GM12878 (cell line): ENCODE data around the gene TLL1. TPM values are rescaled to one million over a fixed set of nuclear protein-coding genes. Genes with fewer than 3 reads are reported as not detected.

Experiments used
- ATAC-seq: fragments of 200-7000 bp; cut with Tn5 transposase; 3 replicates; pipeline ENCODE4 v1.9.1; 2020; ENCODE audit warnings: mild to moderate bottlenecking, moderate library complexity
- BruUV-seq: library from RNA; stranded (reverse); fragments of 400-500 nt; replicated peaks from 2 replicates; lab custom pipeline; 2021; lab: Mats Ljungman, UMichigan
- CTCF ChIA-PET: fragments of 300-600 bp; sonication (Branson Sonifier 250); formaldehyde crosslinking; extraction: SDS; loops from one replicate; lab custom pipeline; 2021; ENCODE audit warnings: inconsistent platforms; lab: Yijun Ruan, JAX
- POLR2A ChIA-PET: fragments of 350-600 bp; formaldehyde crosslinking; extraction: SDS; loops from one replicate; lab custom pipeline; 2021; ENCODE audit warnings: inconsistent platforms; lab: Charles Lee
- RAD21 ChIA-PET: fragments of 300-600 bp; sonication (Branson Sonifier 250); formaldehyde crosslinking; loops from one replicate; lab custom pipeline; 2023; ENCODE audit warnings: antibody characterized with exemption; ENCODE audit not compliant: unreplicated experiment; lab: Charles Lee
- SMC1A ChIA-PET: fragments of 300-600 bp; sonication (Branson Sonifier 250); formaldehyde crosslinking; loops from one replicate; lab custom pipeline; 2023; ENCODE audit not compliant: unreplicated experiment, uncharacterized antibody; lab: Charles Lee
- DNase-seq: peaks from one replicate; pipeline ENCODE4 v3.0.0-alpha.2; 2011; ENCODE audit warnings: low read depth, low spot score
- FAIRE-seq: peaks from 3 replicates; lab custom pipeline; 2011; peaks lifted over from hg19 to GRCh38; lab: Jason Lieb, UNC
- H2AFZ ChIP-seq: 2 replicates; pipeline ENCODE4 v1.6.0; 2011; ENCODE audit warnings: low read depth, low read length, control low read depth; ENCODE audit not compliant: control insufficient read depth
- H3K27ac ChIP-seq: 2 replicates; pipeline ENCODE4 v1.5.1; 2011; ENCODE audit warnings: control low read depth; ENCODE audit not compliant: control insufficient read depth, insufficient read depth
- H3K27me3 ChIP-seq, 2 experiments: replicated peaks in 1 of 2; 2 replicates each; pipeline versions ENCODE4 v1.6.0 to v1.6.1; 2011; ENCODE audit warnings: low read length in 1 of 2; ENCODE audit not compliant: control insufficient read depth in 2 of 2, insufficient read depth in 2 of 2
- H3K36me3 ChIP-seq, 2 experiments: 2 replicates each; pipeline ENCODE4 v1.5.1; 2011; ENCODE audit warnings: low read length in 1 of 2; ENCODE audit not compliant: control insufficient read depth in 2 of 2, insufficient read depth in 2 of 2
- H3K4me1 ChIP-seq: 2 replicates; pipeline ENCODE4 v1.6.1; 2011; ENCODE audit warnings: mild to moderate bottlenecking, low read length, moderate library complexity, mixed read lengths; ENCODE audit not compliant: control insufficient read depth, insufficient read depth
- H3K4me2 ChIP-seq: 2 replicates; pipeline ENCODE4 v1.6.0; 2011; ENCODE audit warnings: control low read depth; ENCODE audit not compliant: control insufficient read depth, insufficient read depth
- H3K4me3 ChIP-seq: fragments of 200-600 bp; sonication (generic); 2 replicates; pipeline ENCODE4 v1.5.1; 2016
- H3K79me2 ChIP-seq: 2 replicates; pipeline ENCODE4 v1.6.0; 2011; ENCODE audit warnings: low read length; ENCODE audit not compliant: control insufficient read depth, insufficient read depth
- H3K9ac ChIP-seq: 2 replicates; pipeline ENCODE4 v1.8.0; 2011; ENCODE audit warnings: low read length, control low read depth, mixed read lengths; ENCODE audit not compliant: control insufficient read depth, insufficient read depth
- H3K9me3 ChIP-seq: replicated peaks from 3 replicates; pipeline ENCODE4 v1.5.1; 2011; ENCODE audit warnings: mild to moderate bottlenecking, low read length; ENCODE audit not compliant: control insufficient read depth, insufficient read depth
- H4K20me1 ChIP-seq: 2 replicates; pipeline ENCODE4 v1.6.0; 2011; ENCODE audit not compliant: control insufficient read depth, insufficient read depth
- NFXL1 ChIP-seq: fragments of 450-650 bp; IDR thresholded peaks from 2 replicates; pipeline ENCODE4 v1.6.1; 2017; ENCODE audit warnings: antibody characterized with exemption, mild to moderate bottlenecking, borderline replicate concordance
- POU2F2 ChIP-seq: IDR thresholded peaks from 3 replicates; pipeline ENCODE4 v1.6.1; 2011; ENCODE audit warnings: low read depth, mild to moderate bottlenecking, low read length, borderline replicate concordance
- SMARCA5 ChIP-seq: fragments of 450-650 bp; IDR thresholded peaks from 2 replicates; pipeline ENCODE4 v1.6.1; 2017; ENCODE audit warnings: mild to moderate bottlenecking
- SRF ChIP-seq, 2 experiments: IDR thresholded peaks; 2 replicates each; pipeline ENCODE4 v1.6.1; 2011; ENCODE audit warnings: low read depth in 2 of 2, low read length in 2 of 2, mild to moderate bottlenecking in 1 of 2, moderate library complexity in 1 of 2
- SUPT20H ChIP-seq: IDR thresholded peaks from 2 replicates; pipeline ENCODE4 v1.6.1; 2011; ENCODE audit warnings: low read depth, mild to moderate bottlenecking, low read length, moderate library complexity, borderline replicate concordance; ENCODE audit not compliant: control insufficient read depth
- in situ Hi-C: fragments of 300-500 bp; cut with MboI; formaldehyde crosslinking; loops from 9 replicates; pipeline ENCODE4 v1.14.3; 2018; ENCODE audit warnings: mixed read lengths
- intact Hi-C: fragments of 100-400 bp; cut with micrococcal nuclease; formaldehyde crosslinking; loops from one replicate; pipeline ENCODE4 v1.14.2; 2022; ENCODE audit not compliant: unreplicated experiment
- polyA plus RNA-seq, 11 experiments: library from polyadenylated mRNA; depleted of rRNA in 4 of 11; unstranded in 6 of 11; stranded (reverse) in 5 of 11; fragments of >200 nt; fragmentation: Nextera tagmentation in 4 of 11; fragmentation: Illumina TruSeq in 1 of 11; extraction: Ambion mirVana in 4 of 11; extraction: Trizol in 1 of 11; gene quantifications; 1 replicate in 1 of 11; 2 replicates in 10 of 11; pipeline versions ENCODE4 v1.2.1 to v1.2.3, GENCODE V29; 2011 to 2016; ENCODE audit warnings: inconsistent platforms in 2 of 11, missing spikeins in 2 of 11, low read depth in 1 of 11
- total RNA-seq, 4 experiments: library from RNA; depleted of rRNA in 3 of 4; stranded (reverse); fragments of >200 nt in 3 of 4; fragmentation: Illumina TruSeq in 1 of 4; extraction: Trizol in 1 of 4; gene quantifications; 2 replicates each; pipeline versions ENCODE4 v1.2.1 to v1.2.3, GENCODE V29; 2013 to 2021
- TF ChIP-seq, protein P1 (sequence below): IDR thresholded peaks from 2 replicates; pipeline ENCODE4 v1.6.1; 2012; ENCODE audit warnings: improper control_type of control experiment, low read depth, low read length; ENCODE audit not compliant: insufficient replicate concordance
- TF ChIP-seq, protein P2 (sequence below): IDR thresholded peaks from 2 replicates; pipeline ENCODE4 v1.6.1; 2011; ENCODE audit warnings: borderline replicate concordance, low read depth, mild to moderate bottlenecking, moderate library complexity, low read length; ENCODE audit not compliant: insufficient read depth, poor library complexity, severe bottlenecking
- TF ChIP-seq, protein P3 (sequence below): fragments of 450-650 bp; formaldehyde crosslinking; IDR thresholded peaks from 2 replicates; pipeline ENCODE4 v1.5.0; 2022; ENCODE audit warnings: mild to moderate bottlenecking, missing genetic modification characterization

Gene TLL1
- total and polyA plus RNA-seq, 10 of the 15 experiments (the other 5 are each of a cell fraction or from before 2014, with no cell fraction given) = 0.02 to 0.31 (median 0.05) TPM; not detected in 2

DNA sequence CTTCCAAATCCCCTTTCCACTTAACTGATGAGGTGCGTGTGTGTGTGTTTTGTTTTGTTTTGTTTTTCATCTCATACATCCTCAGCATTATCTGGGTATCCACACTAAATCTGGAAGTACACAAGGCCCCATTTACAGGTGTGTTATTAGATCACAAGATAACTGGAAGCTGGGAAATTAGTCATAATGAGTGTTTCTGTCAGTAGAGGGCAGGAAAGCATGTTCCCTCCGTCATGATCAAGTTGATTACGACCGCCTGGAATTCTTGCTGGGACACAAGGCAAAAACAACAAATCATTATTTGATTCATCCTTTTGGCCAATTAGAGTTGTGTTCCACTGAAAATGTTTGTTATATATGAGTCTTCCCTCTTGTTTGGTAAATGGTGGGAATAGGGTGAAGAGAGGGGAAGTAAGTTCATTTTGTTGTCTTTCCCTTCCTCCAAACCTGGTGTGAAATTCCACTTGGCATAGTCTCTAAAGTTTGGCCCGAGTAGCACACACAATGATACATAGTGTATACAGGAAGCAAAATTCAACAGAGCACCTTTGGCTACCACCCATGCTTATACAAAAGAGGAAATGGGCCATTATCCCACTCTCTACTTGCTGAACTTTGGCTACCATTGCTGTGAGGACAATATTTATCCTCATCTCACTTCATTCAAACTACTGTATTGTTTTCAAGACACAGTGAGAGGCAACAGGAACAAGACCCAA lies 33.3 kb upstream of the TLL1 start (continued):
- TF ChIP-seq, protein P1, sequence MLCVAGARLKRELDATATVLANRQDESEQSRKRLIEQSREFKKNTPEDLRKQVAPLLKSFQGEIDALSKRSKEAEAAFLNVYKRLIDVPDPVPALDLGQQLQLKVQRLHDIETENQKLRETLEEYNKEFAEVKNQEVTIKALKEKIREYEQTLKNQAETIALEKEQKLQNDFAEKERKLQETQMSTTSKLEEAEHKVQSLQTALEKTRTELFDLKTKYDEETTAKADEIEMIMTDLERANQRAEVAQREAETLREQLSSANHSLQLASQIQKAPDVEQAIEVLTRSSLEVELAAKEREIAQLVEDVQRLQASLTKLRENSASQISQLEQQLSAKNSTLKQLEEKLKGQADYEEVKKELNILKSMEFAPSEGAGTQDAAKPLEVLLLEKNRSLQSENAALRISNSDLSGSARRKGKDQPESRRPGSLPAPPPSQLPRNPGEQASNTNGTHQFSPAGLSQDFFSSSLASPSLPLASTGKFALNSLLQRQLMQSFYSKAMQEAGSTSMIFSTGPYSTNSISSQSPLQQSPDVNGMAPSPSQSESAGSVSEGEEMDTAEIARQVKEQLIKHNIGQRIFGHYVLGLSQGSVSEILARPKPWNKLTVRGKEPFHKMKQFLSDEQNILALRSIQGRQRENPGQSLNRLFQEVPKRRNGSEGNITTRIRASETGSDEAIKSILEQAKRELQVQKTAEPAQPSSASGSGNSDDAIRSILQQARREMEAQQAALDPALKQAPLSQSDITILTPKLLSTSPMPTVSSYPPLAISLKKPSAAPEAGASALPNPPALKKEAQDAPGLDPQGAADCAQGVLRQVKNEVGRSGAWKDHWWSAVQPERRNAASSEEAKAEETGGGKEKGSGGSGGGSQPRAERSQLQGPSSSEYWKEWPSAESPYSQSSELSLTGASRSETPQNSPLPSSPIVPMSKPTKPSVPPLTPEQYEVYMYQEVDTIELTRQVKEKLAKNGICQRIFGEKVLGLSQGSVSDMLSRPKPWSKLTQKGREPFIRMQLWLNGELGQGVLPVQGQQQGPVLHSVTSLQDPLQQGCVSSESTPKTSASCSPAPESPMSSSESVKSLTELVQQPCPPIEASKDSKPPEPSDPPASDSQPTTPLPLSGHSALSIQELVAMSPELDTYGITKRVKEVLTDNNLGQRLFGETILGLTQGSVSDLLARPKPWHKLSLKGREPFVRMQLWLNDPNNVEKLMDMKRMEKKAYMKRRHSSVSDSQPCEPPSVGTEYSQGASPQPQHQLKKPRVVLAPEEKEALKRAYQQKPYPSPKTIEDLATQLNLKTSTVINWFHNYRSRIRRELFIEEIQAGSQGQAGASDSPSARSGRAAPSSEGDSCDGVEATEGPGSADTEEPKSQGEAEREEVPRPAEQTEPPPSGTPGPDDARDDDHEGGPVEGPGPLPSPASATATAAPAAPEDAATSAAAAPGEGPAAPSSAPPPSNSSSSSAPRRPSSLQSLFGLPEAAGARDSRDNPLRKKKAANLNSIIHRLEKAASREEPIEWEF = no peak
- TF ChIP-seq SRF (IDR thresholded peaks at IDR 0.05; ENCODE audit: low read depth in 2 of 2, low read length in 2 of 2) (no peak), NFXL1 (no peak)
- TF ChIP-seq, protein P2, sequence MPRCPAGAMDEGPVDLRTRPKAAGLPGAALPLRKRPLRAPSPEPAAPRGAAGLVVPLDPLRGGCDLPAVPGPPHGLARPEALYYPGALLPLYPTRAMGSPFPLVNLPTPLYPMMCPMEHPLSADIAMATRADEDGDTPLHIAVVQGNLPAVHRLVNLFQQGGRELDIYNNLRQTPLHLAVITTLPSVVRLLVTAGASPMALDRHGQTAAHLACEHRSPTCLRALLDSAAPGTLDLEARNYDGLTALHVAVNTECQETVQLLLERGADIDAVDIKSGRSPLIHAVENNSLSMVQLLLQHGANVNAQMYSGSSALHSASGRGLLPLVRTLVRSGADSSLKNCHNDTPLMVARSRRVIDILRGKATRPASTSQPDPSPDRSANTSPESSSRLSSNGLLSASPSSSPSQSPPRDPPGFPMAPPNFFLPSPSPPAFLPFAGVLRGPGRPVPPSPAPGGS = no peak

DNA sequence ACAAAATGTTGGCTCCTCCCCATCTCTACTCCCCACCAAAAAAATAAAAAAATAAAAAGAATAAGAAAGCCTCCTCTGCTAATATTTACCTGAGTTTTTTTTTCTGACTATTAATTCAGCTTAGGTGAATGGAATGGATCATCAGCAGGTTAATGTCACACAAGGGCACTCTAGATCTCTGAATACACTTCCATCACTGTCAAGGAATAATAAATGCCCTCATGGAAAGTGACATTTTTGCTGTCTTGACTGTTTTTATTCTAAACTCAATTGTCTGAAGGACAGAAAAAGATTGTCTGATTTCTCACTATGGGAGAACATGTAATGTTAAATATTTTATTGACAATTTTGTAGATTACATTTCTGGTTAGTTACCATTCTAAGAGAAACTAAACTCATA lies 30.4 kb upstream of the TLL1 start:
- FAIRE-seq = no peak
- H3K9me3 ChIP-seq = no peaks in the 10 kb centered on the region
- ATAC-seq = no peak
- TF ChIP-seq SMARCA5 (no peak), SUPT20H (no peak), POU2F2 (no peak)
- TF ChIP-seq, protein P3, sequence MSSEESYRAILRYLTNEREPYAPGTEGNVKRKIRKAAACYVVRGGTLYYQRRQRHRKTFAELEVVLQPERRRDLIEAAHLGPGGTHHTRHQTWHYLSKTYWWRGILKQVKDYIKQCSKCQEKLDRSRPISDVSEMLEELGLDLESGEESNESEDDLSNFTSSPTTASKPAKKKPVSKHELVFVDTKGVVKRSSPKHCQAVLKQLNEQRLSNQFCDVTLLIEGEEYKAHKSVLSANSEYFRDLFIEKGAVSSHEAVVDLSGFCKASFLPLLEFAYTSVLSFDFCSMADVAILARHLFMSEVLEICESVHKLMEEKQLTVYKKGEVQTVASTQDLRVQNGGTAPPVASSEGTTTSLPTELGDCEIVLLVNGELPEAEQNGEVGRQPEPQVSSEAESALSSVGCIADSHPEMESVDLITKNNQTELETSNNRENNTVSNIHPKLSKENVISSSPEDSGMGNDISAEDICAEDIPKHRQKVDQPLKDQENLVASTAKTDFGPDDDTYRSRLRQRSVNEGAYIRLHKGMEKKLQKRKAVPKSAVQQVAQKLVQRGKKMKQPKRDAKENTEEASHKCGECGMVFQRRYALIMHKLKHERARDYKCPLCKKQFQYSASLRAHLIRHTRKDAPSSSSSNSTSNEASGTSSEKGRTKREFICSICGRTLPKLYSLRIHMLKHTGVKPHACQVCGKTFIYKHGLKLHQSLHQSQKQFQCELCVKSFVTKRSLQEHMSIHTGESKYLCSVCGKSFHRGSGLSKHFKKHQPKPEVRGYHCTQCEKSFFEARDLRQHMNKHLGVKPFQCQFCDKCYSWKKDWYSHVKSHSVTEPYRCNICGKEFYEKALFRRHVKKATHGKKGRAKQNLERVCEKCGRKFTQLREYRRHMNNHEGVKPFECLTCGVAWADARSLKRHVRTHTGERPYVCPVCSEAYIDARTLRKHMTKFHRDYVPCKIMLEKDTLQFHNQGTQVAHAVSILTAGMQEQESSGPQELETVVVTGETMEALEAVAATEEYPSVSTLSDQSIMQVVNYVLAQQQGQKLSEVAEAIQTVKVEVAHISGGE = no peak

More for the DNA sequence above, 30.4 kb upstream of the TLL1 start:
- Histone ChIP-seq H3K4me1 (no peaks in the 10 kb centered on the region), H3K36me3 (no peaks in the 10 kb centered on the region), H3K79me2 (no peaks in the 10 kb centered on the region), H3K27me3 (no peaks in the 10 kb centered on the region), H4K20me1 (no peaks in the 10 kb centered on the region), H3K4me3 (no peak overlapping the region), H3K9ac (no peak overlapping the region), H2AFZ (no peak overlapping the region), H3K27ac (no peak overlapping the region), H3K4me2 (no peak overlapping the region)
- intact Hi-C loops = no loop called here
- SMC1A ChIA-PET = no interaction called here
- in situ Hi-C loops = no loop called here
- DNase-seq = no peak
- CTCF ChIA-PET = no interaction called here
- BruUV-seq = no TSS peak
- POLR2A ChIA-PET = no interaction called here
- RAD21 ChIA-PET = no interaction called here
